Measurements from ENCODE around the gene KIF2A.

The KIF2A gene

GRCh38 chr5:62308439-62308838, 2.4 kb downstream of the KIF2A start:
- peak overlapping the region; percentile 99 for H3K4me3 Mint-ChIP-seq
- peaks cover 9% of the 10 kb centered on the region for H3K36me3 Mint-ChIP-seq
- H3K9me3 Mint-ChIP-seq (ENCODE audit: low read depth) = no peaks in the 10 kb centered on the region
- no peaks in the 10 kb centered on the region for H3K27me3 Mint-ChIP-seq
- peak overlapping the region; percentile 99 for H3K27ac Mint-ChIP-seq
- H3K4me1 Mint-ChIP-seq (ENCODE audit: low read depth) = peaks cover 72% of the 10 kb centered on the region

GRCh38 chr5:62309107-62309506, 3.1 kb downstream of the KIF2A start:
- Mint-ChIP-seq H3K4me1 (ENCODE audit: low read depth) (peaks cover 73% of the 10 kb centered on the region), H3K27ac (peak overlapping the region; percentile 36), H3K4me3 (peak overlapping the region; percentile 57)

GRCh38 chr5:62310426-62311143, 4.6 kb downstream of the KIF2A start:
- peaks cover 76% of the 10 kb centered on the region for H3K4me1 Mint-ChIP-seq (ENCODE audit: low read depth)
- no peaks in the 10 kb centered on the region for H3K27me3 Mint-ChIP-seq
- H3K9me3 Mint-ChIP-seq (ENCODE audit: low read depth) = no peaks in the 10 kb centered on the region
- peak overlapping the region; percentile 54 for H3K4me3 Mint-ChIP-seq
- H3K27ac Mint-ChIP-seq = peak overlapping the region; percentile 67
- peaks cover 9% of the 10 kb centered on the region for H3K36me3 Mint-ChIP-seq

More at GRCh38 chr5:62309107-62309506, 3.1 kb downstream of the KIF2A start:
- Mint-ChIP-seq H3K36me3 (peaks cover 9% of the 10 kb centered on the region), H3K27me3 (no peaks in the 10 kb centered on the region), H3K9me3 (ENCODE audit: low read depth) (no peaks in the 10 kb centered on the region)

- Mint-ChIP-seq H3K4me3 (peak overlapping the region; percentile 54), H3K9me3 (ENCODE audit: low read depth) (no peaks in the 10 kb centered on the region), H3K27ac (peak overlapping the region; percentile 55), H3K27me3 (no peaks in the 10 kb centered on the region), H3K4me1 (ENCODE audit: low read depth) (peaks cover 88% of the 10 kb centered on the region), H3K36me3 (peaks cover 9% of the 10 kb centered on the region)
These were observed 6.0 kb downstream of the KIF2A start for GRCh38 chr5:62312036-62312435.

GRCh38 chr5:62312674-62313073, 6.7 kb downstream of the KIF2A start:
- Mint-ChIP-seq H3K4me1 (ENCODE audit: low read depth) (peaks cover 92% of the 10 kb centered on the region), H3K27ac (peak overlapping the region; percentile 17), H3K27me3 (no peaks in the 10 kb centered on the region), H3K4me3 (peak overlapping the region; percentile 54), H3K36me3 (peaks cover 9% of the 10 kb centered on the region), H3K9me3 (ENCODE audit: low read depth) (no peaks in the 10 kb centered on the region)

- peaks cover 94% of the 10 kb centered on the region for H3K4me1 Mint-ChIP-seq (ENCODE audit: low read depth)
- peak overlapping the region; percentile 56 for H3K4me3 Mint-ChIP-seq
- peak overlapping the region; percentile 72 for H3K27ac Mint-ChIP-seq
- no peaks in the 10 kb centered on the region for H3K9me3 Mint-ChIP-seq (ENCODE audit: low read depth)
- peaks cover 6% of the 10 kb centered on the region for H3K36me3 Mint-ChIP-seq
- no peaks in the 10 kb centered on the region for H3K27me3 Mint-ChIP-seq
These were observed 8.3 kb downstream of the KIF2A start for GRCh38 chr5:62314213-62314830.

GRCh38 chr5:62315376-62316175, 9.6 kb downstream of the KIF2A start:
- peaks cover 2% of the 10 kb centered on the region for H3K36me3 Mint-ChIP-seq
- no peaks in the 10 kb centered on the region for H3K9me3 Mint-ChIP-seq (ENCODE audit: low read depth)
- peaks cover 92% of the 10 kb centered on the region for H3K4me1 Mint-ChIP-seq (ENCODE audit: low read depth)
- H3K27me3 Mint-ChIP-seq = no peaks in the 10 kb centered on the region
- peak overlapping the region; percentile 44 for H3K4me3 Mint-ChIP-seq
- H3K27ac Mint-ChIP-seq = peak overlapping the region; percentile 88

GRCh38 chr5:62316176-62316502, 10.1 kb downstream of the KIF2A start:
- Mint-ChIP-seq H3K27me3 (no peaks in the 10 kb centered on the region), H3K4me3 (no peak overlapping the region), H3K27ac (peak overlapping the region; percentile 36), H3K4me1 (ENCODE audit: low read depth) (peaks cover 91% of the 10 kb centered on the region), H3K36me3 (no peaks in the 10 kb centered on the region), H3K9me3 (ENCODE audit: low read depth) (no peaks in the 10 kb centered on the region)

- Mint-ChIP-seq H3K4me1 (ENCODE audit: low read depth) (peaks cover 86% of the 10 kb centered on the region), H3K36me3 (no peaks in the 10 kb centered on the region), H3K27ac (peak overlapping the region; percentile 41)
These were observed 11.8 kb downstream of the KIF2A start for GRCh38 chr5:62317810-62318209.

GRCh38 chr5:62322484-62322883, 16.5 kb downstream of the KIF2A start:
- H3K4me1 Mint-ChIP-seq (ENCODE audit: low read depth) = peaks cover 82% of the 10 kb centered on the region
- H3K27ac Mint-ChIP-seq = no peak overlapping the region
- H3K27me3 Mint-ChIP-seq = no peaks in the 10 kb centered on the region
- peaks cover 5% of the 10 kb centered on the region for H3K36me3 Mint-ChIP-seq
- H3K9me3 Mint-ChIP-seq (ENCODE audit: low read depth) = no peaks in the 10 kb centered on the region
- no peak overlapping the region for H3K4me3 Mint-ChIP-seq

More at GRCh38 chr5:62317810-62318209, 11.8 kb downstream of the KIF2A start:
- Mint-ChIP-seq H3K27me3 (no peaks in the 10 kb centered on the region), H3K9me3 (ENCODE audit: low read depth) (no peaks in the 10 kb centered on the region), H3K4me3 (no peak overlapping the region)

GRCh38 chr5:62326302-62326701, 20.3 kb downstream of the KIF2A start:
- Mint-ChIP-seq H3K36me3 (peaks cover 5% of the 10 kb centered on the region), H3K4me1 (ENCODE audit: low read depth) (peaks cover 82% of the 10 kb centered on the region), H3K27me3 (no peaks in the 10 kb centered on the region), H3K27ac (peak overlapping the region; percentile 74), H3K9me3 (ENCODE audit: low read depth) (no peaks in the 10 kb centered on the region), H3K4me3 (no peak overlapping the region)

GRCh38 chr5:62326702-62327101, 20.7 kb downstream of the KIF2A start:
- Mint-ChIP-seq H3K36me3 (peaks cover 5% of the 10 kb centered on the region), H3K27me3 (no peaks in the 10 kb centered on the region), H3K4me1 (ENCODE audit: low read depth) (peaks cover 81% of the 10 kb centered on the region), H3K9me3 (ENCODE audit: low read depth) (no peaks in the 10 kb centered on the region), H3K4me3 (peak overlapping the region; percentile 3), H3K27ac (peak overlapping the region; percentile 74)

- H3K36me3 Mint-ChIP-seq = peaks cover 5% of the 10 kb centered on the region
- H3K27me3 Mint-ChIP-seq = no peaks in the 10 kb centered on the region
- H3K9me3 Mint-ChIP-seq (ENCODE audit: low read depth) = no peaks in the 10 kb centered on the region
- H3K4me3 Mint-ChIP-seq = peak overlapping the region; percentile 3
- H3K27ac Mint-ChIP-seq = peak overlapping the region; percentile 58
- peaks cover 83% of the 10 kb centered on the region for H3K4me1 Mint-ChIP-seq (ENCODE audit: low read depth)
These were observed 21.4 kb downstream of the KIF2A start for GRCh38 chr5:62327138-62328053.

- peak overlapping the region; percentile 27 for H3K4me3 Mint-ChIP-seq
- peaks cover 5% of the 10 kb centered on the region for H3K36me3 Mint-ChIP-seq
- no peaks in the 10 kb centered on the region for H3K9me3 Mint-ChIP-seq (ENCODE audit: low read depth)
- H3K4me1 Mint-ChIP-seq (ENCODE audit: low read depth) = peaks cover 92% of the 10 kb centered on the region
- no peaks in the 10 kb centered on the region for H3K27me3 Mint-ChIP-seq
- peak overlapping the region; percentile 74 for H3K27ac Mint-ChIP-seq
These were observed 22.9 kb downstream of the KIF2A start for GRCh38 chr5:62328772-62329491.

All from activated naive CD8-positive, alpha-beta T cell (primary cell).